HG02678 (cell line): ENCODE data around the gene CBFA2T3.
"Not testable (repeated sequence)": the region's sequence is repeated elsewhere in the genome, so short reads cannot be mapped to it uniquely, and the experiment has no call there.

Experiments
- ATAC-seq: cut with Tn5 transposase; IDR thresholded peaks from one replicate; pipeline ENCODE4 v1.9.1; 2021; ENCODE audit warnings: mild to moderate bottlenecking, moderate library complexity; ENCODE audit not compliant: unreplicated experiment

CBFA2T3 gene

GRCh38 chr16:88894681-88895300 is 82.2 kb downstream of the CBFA2T3 start:
- ATAC-seq: no peak

GRCh38 chr16:88894266-88894665 is 82.7 kb downstream of the CBFA2T3 start:
- not testable (repeated sequence) for ATAC-seq

DNA sequence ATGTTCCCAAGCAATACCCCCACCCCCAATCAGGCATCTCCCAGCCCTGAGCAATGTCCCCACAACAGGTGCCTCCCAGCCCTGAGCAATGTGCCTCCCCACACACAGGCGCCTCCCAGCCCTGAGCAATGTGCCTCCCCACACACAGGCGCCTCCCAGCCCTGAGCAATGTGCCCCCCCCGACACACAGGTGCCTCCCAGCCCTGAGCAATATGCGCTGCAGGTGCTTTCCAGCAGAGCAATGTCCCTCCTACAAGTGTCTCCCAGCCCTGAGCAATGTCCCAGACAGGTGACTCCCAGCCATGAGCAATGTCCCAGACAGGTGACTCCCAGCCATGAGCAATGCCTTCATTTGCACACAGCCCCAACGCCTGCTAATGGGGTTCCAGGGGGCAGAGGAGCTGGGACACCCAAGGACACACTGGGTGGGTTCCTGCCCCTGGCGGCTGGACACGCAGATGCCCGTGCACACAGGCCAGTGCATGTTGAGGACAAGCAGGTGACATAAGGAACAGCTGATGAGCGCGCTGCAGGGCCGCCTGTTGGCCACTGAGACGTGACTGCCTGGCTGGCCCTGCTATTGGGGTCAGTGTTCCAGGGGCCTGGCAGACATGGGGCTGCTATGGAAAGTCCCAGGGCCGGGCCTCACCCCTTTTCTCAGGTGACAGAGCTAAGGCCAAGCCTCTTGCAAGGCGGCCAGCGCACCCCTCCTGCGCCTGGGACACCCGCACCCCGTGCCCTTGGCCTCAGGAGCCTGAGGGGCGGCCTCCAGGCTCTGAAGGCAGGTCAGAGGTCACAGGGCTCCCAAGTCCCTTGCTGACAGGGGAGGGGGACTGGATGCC is 83.7 kb downstream of the CBFA2T3 start:
- ATAC-seq: no peak

DNA sequence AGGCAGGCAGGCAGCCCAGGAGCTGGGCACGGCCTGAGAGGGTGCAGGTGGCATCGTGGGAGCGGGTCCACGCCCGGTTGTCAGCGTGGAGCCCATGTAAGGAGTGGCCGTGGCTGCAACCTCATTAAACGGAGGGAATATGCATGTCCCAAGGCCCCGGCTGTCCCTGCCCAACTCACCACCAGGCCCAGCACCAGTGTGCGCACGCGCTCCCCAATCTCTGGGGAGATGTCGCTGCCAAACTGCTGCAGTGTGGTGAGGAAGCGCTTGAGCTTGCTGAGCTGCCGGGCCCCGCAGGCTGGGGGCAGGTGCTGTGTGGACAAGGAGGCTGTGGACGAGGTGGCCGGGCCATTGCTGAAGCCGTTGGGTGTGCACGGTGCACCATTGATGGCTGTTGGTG is 84.9 kb downstream of the CBFA2T3 start:
- no peak for ATAC-seq

DNA sequence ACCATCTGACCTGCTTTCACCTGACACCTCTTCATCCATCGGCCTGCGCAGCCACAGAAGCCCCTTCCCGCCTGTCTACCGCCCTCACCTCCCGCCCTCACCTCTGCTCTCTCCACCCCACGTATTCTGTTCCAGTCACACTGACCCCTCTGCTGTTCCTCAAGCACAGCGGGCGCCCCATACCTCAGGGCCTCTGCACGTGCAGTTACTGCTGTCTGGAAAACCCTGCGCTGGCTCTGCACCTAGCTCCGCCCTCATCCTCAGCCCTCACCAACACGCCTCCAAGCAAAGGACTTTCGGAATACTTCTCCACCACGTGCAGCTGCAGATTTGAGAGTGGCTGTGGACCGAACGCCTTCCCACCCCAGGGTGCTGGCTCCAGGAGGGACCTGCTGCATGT is 85.9 kb downstream of the CBFA2T3 start:
- ATAC-seq: no peak

DNA sequence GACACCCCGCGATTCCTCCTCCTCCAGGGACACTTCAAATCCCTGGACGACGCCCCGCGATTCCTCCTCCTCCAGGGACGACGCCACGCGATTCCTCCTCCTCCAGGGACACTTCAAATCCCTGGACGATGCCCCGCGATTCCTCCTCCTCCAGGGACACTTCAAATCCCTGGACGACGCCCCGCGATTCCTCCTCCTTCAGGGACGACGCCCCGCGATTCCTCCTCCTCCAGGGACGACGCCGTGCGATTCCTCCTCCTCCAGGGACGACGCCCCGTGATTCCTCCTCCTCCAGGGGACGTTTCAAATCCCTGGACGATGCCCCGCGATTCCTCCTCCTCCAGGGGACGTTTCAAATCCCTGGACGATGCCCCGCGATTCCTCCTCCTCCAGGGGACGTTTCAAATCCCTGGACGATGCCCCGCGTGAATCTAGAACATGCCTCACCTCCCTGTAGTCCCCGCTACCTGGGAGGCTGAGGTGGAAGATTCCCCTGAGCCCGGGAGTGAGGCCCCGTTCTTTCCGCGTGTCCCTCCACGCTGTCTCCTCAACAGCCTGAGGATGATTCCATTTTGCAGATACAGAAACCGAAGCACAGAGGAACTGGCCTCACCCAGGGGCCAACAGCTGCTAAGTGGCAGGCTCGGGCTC is 87.2 kb downstream of the CBFA2T3 start:
- not testable (repeated sequence) for ATAC-seq

DNA sequence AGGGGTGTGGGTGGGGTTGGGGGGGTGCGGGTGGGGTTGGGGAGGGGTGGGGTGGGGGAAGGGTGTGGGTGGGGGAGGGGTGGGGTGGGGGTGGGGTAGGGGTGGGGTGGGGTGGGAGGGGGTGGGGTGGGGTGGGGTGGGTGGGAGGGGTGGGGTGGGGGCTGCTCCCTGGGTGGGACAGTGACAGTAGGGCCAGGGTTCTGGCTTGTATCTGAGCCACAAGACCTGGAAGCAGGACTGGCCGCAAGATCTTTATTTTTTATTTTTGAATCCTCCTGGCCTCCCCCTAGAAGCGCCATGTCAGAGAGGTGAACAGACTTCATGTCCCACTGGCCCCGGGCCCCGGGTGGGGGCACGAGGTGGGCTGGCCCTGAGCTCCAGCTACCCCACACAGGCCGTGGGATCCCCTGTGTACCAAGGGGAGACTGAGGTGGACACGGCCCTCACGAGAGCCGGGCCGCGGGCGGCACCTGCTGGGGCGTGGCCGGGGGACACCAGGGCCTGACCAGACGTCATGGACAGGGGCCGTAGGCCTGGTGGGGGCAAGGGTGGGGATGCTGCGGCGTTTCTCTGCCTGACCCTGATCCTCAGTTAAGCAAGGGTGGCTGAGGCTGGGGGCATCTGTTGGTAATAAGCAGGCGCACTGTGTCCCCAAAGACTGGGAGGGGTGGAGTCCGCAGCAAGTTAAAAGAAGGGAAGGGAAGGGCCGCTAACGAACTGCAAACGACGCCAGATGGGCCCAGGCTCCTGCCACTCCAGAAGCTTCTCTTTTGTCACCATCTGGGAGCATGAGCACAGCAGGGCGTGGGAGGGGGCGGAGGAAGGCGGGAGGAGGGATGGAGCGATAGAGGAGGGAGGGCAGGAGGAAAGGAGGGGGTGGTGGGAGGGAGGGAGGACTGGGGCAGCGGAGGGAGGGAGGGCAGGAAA is 88.3 kb downstream of the CBFA2T3 start:
- ATAC-seq: no peak

GRCh38 chr16:88888057-88888456 is 89.0 kb downstream of the CBFA2T3 start:
- ATAC-seq: no peak

DNA sequence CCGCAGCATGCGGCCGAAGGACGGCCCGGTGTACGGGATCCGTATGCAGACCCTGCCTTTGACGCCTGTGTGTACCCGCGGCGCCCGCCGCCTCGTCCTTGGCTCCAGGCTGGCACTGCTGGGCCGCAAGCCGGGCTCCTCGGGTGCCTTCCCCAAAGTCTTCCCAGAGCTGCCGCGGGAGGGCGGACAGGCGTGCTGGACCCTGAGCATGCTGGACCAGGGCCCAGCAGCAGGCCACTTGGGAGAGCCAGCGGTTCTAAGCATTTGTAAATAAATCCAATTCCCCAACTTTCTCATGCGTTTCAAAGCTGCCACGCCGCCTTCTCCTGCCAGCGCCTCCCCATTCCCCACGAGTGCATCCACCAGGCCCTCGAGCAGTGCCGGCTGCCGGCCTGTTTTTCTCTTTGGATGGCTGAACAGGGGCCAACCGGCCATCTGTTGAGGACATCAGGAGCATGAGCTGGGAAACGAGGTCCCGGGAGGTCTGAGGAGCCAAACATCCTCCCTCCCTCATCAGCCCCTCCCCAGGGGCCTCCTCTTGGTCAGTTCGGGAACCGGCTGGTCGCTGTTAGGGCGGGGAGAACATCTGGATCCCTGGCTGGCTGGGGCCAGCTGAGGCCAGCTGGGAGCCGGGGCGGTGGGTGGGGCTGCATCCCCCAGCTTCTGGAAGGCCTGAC is 90.0 kb downstream of the CBFA2T3 start:
- no peak for ATAC-seq

- ATAC-seq: no peak
Measured at GRCh38 chr16:88886420-88886844, 90.6 kb downstream of the CBFA2T3 start.

DNA sequence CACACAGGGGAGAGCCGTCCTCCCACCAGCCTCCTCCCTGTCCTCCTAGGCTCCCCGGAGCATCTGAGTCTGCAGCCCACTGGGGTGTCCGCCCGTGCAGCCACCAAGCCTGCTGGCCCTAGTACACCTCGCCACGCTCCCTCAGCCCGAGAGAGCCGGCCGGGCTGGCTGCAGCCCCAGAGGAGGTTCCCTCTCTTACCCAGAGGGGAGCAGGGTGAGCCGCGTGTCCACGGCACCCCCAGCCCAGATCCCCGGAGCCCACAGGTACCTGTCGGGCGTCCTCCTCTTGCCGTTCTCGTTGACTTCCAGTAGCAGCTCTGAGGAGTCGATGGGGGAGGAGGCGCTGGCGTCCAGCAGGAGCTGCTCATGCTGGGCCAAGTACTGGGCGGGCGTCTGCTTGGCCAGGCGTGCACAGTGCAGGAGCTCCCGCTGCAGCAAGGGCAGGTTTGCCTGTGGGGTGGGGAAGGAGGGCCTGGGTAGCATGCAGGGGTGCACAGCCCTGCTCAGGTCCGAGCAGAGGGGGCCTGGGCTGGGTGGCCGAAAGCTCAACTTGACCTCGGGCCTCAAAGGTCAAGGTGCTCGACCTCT is 91.2 kb downstream of the CBFA2T3 start:
- ATAC-seq: no peak

- no peak for ATAC-seq
Measured at GRCh38 chr16:88884569-88885271, 92.3 kb downstream of the CBFA2T3 start.

DNA sequence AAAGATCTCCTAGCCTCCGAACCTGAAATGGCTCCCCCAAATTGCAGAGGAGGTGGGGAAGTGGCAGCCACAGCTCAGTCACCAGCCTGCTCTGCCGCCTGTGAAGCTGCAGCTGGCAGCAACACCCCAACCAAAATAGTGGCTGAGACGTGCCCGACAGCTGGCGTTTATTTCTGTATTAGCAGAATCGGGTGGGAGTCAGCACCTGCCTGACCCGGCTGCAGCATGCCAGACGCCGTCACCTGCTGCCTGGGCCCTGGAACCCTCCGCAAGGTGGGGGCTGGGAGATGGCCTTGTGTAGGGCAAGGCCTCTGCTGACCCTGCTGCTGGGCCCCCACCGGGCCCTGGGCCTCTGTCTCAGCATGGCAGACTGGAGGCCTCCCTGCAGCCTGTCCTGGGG is 93.1 kb downstream of the CBFA2T3 start:
- ATAC-seq: no peak

DNA sequence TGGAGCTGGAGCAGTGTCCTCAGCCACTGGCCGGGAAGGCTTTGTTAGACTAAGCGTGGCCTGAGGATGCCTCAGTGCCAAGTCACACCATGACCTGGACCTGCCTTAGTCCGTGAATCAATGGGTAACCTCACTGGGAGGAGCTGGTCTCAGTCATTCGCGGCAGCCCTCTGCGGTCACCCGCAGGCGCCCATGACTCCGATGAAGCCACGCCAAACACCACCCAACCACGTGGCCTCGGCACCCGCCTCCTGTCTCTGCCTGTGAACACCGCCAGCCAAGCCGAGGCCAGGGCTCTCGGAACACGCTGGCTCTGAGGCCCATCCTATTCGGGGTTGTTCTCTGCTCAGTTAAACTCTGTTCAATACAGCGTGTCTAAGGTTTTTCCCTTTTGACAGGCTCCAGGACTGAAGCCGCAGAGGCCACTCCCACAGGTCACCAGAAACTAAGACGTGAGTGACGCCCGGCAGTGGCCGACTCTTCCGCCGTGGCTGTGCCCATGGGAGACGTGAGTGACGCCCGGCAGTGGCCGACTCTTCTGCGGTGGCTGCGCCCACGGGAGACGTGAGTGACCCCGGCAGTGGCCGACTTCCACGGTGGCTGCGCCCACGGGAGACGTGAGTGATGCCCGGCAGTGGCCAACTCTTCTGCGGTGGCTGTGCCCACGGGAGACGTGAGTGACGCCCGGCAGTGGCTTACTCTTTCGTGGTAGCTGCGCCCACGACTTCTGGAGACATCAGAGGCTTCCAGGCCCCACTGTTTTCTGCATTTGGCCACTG is 93.7 kb downstream of the CBFA2T3 start:
- no peak for ATAC-seq

DNA sequence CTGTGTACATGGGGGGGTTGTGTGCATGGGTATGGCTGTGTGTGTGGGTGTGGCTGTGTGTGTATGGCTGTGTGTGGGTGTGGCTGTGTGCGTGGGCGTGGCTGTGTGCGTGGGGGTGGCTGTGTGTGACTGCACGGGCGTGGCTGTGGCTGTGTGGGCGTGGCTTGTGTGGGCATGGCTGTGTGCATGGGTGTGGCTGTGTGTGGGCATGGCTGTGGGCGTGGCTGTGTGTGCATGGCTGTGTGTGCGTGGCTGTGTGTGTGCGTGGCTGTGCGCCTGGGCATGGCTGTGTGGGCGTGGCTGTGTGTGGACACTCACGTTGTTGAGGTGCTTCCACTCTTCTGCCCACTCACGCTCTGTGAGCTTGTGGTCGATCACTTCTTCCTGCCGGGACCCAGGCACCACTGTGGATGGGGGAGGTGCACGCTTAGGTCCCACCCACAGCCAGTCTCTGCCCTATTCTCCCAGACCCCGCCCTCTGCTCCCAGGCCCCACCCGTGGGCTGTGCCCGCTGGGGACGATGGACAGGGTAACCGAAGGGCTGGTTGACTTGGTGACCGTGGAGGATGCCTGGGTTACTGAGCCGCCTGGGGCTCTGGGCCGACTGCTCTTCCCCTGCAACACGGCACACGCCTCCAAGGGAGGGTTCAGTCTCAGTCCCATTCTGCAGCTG is 94.5 kb downstream of the CBFA2T3 start:
- ATAC-seq: no peak

DNA sequence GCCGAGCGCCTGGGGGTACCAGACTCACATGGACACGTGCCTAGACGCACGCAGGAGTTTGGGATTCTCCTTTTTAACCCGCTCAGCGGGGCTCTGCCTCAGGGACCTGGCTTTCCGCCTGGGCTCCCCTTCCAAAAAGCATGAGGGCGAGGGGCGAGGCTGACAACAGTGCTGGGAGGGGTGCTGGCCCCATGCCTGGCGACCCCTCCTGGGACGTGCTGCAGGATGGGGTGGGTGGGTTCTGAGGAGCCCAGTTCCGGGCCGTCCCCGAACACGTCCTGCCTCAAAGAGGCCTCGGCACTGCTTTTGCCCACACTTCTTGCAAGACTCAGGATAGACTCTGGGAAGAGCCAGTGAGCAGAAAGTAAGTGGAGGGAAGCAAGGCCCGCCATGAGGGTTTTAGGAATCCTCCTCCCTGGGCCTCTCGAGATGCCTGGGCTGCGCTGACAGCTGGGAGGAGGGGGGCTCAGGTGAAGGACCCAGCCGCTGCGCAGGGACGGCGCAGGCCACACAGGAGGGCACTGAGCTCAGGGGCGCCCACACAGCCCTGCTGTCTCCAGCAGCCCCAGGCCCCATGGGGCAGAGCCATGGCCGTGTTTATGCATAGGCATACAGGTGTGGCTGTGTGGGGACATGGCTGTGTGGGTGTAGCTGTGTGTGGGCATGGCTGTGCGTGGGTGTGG is 95.2 kb downstream of the CBFA2T3 start:
- no peak for ATAC-seq

GRCh38 chr16:88881007-88881615 is 95.9 kb downstream of the CBFA2T3 start:
- ATAC-seq: no peak
